GM21390 (cell line): ENCODE results near the gene GZF1.
A peak's percentile ranks its signal among the peaks of the same experiment; 100 is the strongest.

ENCODE experiments used
- ATAC-seq: cut with Tn5 transposase; IDR thresholded peaks from one replicate; pipeline ENCODE4 v1.9.1; 2021; ENCODE audit not compliant: unreplicated experiment

The GZF1 gene

GRCh38 chr20:23361476-23362391, at the start of gene GZF1:
GZF1 (plus strand) TSS chr20:23362182; CDS start chr20:23364384, 2,202 bp downstream.
- ATAC-seq, result peak; percentile 64

- no peak for ATAC-seq
Measured at GRCh38 chr20:23313271-23313670, 48.7 kb upstream of the GZF1 start.

- no peak for ATAC-seq
Measured at GRCh38 chr20:23314699-23315098, 47.3 kb upstream of the GZF1 start.

- ATAC-seq, result no peak
Measured at GRCh38 chr20:23315099-23315498, 46.9 kb upstream of the GZF1 start.

- ATAC-seq, result no peak
Measured at GRCh38 chr20:23316626-23317025, 45.4 kb upstream of the GZF1 start.

- no peak for ATAC-seq
Measured at GRCh38 chr20:23317081-23317480, 44.9 kb upstream of the GZF1 start.

GRCh38 chr20:23318347-23318746, 43.6 kb upstream of the GZF1 start:
- no peak for ATAC-seq

GRCh38 chr20:23320317-23320716, 41.7 kb upstream of the GZF1 start:
- ATAC-seq, result no peak

- no peak for ATAC-seq
Measured at GRCh38 chr20:23325107-23325506, 36.9 kb upstream of the GZF1 start.

GRCh38 chr20:23326774-23327173, 35.2 kb upstream of the GZF1 start:
- no peak for ATAC-seq

GRCh38 chr20:23327617-23328333, 34.2 kb upstream of the GZF1 start:
- ATAC-seq, result no peak

- ATAC-seq, result no peak
Measured at GRCh38 chr20:23331450-23332350, 30.3 kb upstream of the GZF1 start.

- no peak for ATAC-seq
Measured at GRCh38 chr20:23332467-23332866, 29.5 kb upstream of the GZF1 start.

GRCh38 chr20:23334111-23334510, 27.9 kb upstream of the GZF1 start:
- no peak for ATAC-seq

- ATAC-seq, result no peak
Measured at GRCh38 chr20:23335521-23335920, 26.5 kb upstream of the GZF1 start.

GRCh38 chr20:23336476-23336875, 25.5 kb upstream of the GZF1 start:
- no peak for ATAC-seq

GRCh38 chr20:23337312-23337711, 24.7 kb upstream of the GZF1 start:
- ATAC-seq, result no peak

GRCh38 chr20:23339986-23340385, 22.0 kb upstream of the GZF1 start:
- no peak for ATAC-seq

- ATAC-seq, result no peak
Measured at GRCh38 chr20:23340524-23340923, 21.5 kb upstream of the GZF1 start.

- ATAC-seq, result no peak
Measured at GRCh38 chr20:23341073-23341472, 20.9 kb upstream of the GZF1 start.

- no peak for ATAC-seq
Measured at GRCh38 chr20:23343590-23343989, 18.4 kb upstream of the GZF1 start.
